Left kidney (tissue), 2 donors: Measurements from ENCODE around the gene CLMN. TPM values are rescaled to one million over a fixed set of nuclear protein-coding genes. Genes with fewer than 3 reads are reported as not detected.

Source experiments
- DNase-seq: peaks from one replicate; pipeline ENCODE4 v3.0.0-alpha.2; 2013
- polyA plus RNA-seq: library from polyadenylated mRNA; unstranded; fragments of 120-200 nt; gene quantifications from one replicate; pipeline ENCODE4 v1.2.1, GENCODE V29; 2013; ENCODE audit not compliant: insufficient read length

Gene CLMN
- polyA plus RNA-seq, 1 donor = 32.8 TPM

GRCh38 chr14:95322651-95323050 lies 2.9 kb upstream of the CLMN start:
- no peak for DNase-seq

GRCh38 chr14:95321693-95322455 lies 2.2 kb upstream of the CLMN start:
- DNase-seq = no peak

GRCh38 chr14:95320955-95321600 lies 1.4 kb upstream of the CLMN start:
- no peak for DNase-seq

GRCh38 chr14:95320078-95320895 lies 579 bp upstream of the CLMN start:
- no peak for DNase-seq

GRCh38 chr14:95318399-95319311 lies 1.1 kb downstream of the CLMN start:
- no peak for DNase-seq

- no peak for DNase-seq
Measured at GRCh38 chr14:95317817-95318343, 1.8 kb downstream of the CLMN start.

- DNase-seq = no peak
Measured at GRCh38 chr14:95316821-95317220, 2.9 kb downstream of the CLMN start.

GRCh38 chr14:95315579-95315978 lies 4.1 kb downstream of the CLMN start:
- DNase-seq = no peak

GRCh38 chr14:95315156-95315555 lies 4.6 kb downstream of the CLMN start:
- no peak for DNase-seq

- DNase-seq = no peak
Measured at GRCh38 chr14:95314609-95315008, 5.1 kb downstream of the CLMN start.

- DNase-seq = no peak
Measured at GRCh38 chr14:95313707-95314106, 6.0 kb downstream of the CLMN start.

GRCh38 chr14:95313190-95313589 lies 6.5 kb downstream of the CLMN start:
- no peak for DNase-seq

GRCh38 chr14:95312311-95312710 lies 7.4 kb downstream of the CLMN start:
- DNase-seq = no peak

GRCh38 chr14:95311752-95312151 lies 8.0 kb downstream of the CLMN start:
- DNase-seq = no peak

- DNase-seq = no peak
Measured at GRCh38 chr14:95310635-95311380, 8.9 kb downstream of the CLMN start.

- DNase-seq = no peak
Measured at GRCh38 chr14:95309261-95310051, 10.3 kb downstream of the CLMN start.

- DNase-seq = no peak
Measured at GRCh38 chr14:95308073-95308472, 11.6 kb downstream of the CLMN start.

- DNase-seq = no peak
Measured at GRCh38 chr14:95307402-95308041, 12.2 kb downstream of the CLMN start.

GRCh38 chr14:95305940-95306339 lies 13.8 kb downstream of the CLMN start:
- no peak for DNase-seq
